Activated CD8-positive, alpha-beta memory T cell treated with anti-CD3 and anti-CD28 coated beads for 4 hours (primary cell): ENCODE measurements around the gene FOLR3.
"Not testable (repeated sequence)": the region's sequence is repeated elsewhere in the genome, so short reads cannot be mapped to it uniquely, and the experiment has no call there.

Experiments used
- DNase-seq, 2 donors: peaks; one replicate each; pipeline ENCODE4 v3.0.0-alpha.2; 2020; ENCODE audit warnings: low read depth in 2 of 2

Gene FOLR3

GRCh38 chr11:72123117-72123653 is 12.3 kb upstream of the FOLR3 start:
- DNase-seq = no peak

DNA sequence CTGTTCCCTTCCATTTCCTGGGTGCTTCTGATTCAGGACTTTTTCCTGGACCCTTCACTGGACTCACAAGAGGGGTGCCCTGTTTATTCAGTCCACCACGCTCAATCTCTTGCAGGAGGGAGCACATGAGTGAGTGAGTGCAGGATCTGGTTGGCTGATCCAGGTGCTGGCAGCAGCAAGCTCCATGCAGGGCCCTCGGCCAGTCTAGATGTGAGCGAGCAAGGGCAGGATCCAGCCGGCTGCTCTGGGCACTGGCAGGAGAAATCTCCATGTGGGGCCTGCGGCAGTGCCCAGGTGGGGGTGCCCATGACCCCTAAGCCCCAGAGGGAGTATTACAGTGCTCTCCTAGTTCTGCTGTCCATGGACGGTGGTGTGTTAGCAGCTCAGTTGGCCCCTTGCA is 11.5 kb upstream of the FOLR3 start:
- DNase-seq = no peak

DNA sequence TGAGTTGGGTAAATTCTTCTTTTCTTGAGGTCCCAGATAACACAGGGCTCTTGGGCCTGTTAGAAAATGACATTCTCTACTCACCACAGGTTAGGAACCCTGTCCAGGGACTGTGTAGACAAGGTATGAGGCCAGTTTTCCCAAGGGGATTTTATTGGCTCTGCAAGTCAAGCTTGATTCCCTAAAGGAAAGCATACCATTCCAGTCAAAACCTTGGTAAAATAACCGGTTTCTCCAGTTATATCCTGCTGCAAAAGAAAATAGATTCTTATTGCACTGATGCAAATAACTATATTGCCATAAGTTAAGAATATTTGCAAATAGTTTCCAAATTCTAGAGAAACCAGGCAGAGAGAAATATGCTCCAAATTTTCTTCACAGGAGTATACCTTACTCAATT is 9.6 kb upstream of the FOLR3 start:
- DNase-seq = no peak

DNA sequence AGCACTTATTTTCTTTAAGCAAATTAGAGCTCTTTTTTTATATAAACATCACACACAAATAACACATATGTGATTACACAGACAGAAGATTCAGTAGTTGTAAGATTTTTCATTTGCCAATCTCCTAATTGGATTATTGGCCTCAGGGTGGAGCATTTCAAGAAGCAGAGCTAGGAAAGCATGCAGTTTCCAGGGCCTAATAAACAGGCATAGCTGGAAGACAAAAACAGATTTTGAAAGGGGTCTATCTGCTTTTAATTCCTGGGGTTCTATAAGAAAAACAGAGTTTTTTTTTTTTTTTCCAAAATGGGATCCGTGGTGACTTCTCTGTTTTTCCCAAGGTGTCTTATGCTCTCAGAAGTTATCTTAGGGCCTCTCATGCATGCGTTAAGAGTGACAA is 7.6 kb upstream of the FOLR3 start:
- DNase-seq = no peak

- DNase-seq = no peak
These were observed 6.1 kb upstream of the FOLR3 start for GRCh38 chr11:72129381-72129780.

DNA sequence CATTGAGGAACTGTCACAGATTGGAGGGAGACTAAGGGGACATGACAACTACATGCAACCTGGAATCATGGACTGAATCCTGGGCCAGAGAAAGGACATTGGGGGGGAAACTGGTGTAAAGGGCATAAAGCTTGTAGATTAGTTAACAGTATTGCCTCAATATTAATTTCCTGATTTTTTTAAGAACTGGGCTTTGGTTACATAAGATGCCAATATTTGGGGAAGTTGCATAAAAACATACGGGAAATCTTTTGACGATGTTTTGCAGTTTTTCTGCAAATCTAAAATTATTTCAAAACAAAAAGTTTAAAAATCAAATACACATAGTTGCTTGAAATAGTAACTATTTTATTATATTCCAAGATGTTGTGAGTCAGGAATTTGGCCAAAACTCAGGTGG is 2.9 kb upstream of the FOLR3 start:
- DNase-seq = no peak

DNA sequence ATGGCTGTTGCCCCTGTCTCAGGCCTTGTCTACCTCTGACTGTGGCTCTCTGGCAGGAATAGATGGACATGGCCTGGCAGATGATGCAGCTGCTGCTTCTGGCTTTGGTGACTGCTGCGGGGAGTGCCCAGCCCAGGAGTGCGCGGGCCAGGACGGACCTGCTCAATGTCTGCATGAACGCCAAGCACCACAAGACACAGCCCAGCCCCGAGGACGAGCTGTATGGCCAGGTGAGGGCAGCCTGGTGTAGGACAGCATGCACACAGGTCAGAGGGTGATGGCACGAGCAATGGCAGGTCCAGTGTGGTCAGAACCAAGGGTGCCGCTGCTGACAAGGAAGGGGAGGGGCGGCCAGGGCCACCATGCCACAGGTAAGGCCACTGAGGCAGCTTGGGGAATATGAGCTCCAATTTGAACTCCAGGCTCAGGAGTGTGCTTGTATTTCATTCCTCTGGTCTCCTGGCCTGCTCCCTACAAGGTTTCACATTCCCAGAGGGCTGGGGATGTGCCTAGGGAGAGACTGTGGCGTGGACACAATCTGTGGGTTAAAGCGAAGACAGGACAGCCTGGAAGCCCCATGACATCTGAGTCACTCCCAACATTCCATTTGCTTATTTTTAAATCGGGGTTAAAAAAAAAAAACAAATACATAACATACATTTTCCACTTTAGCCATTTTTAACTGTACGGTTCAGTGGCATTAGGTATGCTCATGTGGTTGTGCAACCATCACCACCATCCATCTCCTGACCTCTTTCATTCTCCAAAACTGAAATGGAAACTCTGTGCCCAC is 562 bp downstream of the FOLR3 start:
- DNase-seq = no peak

DNA sequence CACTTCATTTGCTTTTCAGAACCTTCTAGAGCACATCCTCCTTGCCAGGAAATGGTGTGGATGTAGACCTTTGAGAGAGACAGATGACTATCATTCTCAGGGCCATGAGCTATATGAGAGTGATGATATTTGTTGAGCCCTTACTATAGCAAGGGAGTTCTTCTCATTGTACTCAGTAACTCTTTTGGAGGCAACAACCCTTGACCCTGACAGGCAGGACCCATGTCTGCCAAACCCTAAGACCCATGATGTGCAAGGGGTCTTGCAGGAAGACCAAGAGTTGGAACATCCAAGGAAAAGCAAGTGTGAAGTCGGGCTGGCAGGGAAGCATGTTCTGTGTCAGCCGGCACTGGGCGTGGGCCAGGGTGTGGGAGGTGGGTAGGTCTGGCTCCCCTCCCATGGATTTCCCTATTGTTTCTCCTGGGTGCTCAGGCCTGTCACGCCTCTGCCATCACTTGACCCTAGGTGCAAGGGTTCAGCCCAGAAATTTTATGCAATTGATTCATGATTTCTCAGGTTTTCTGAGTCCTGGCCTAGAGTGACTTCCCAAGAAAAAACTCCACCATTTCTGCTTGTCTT is 1.2 kb downstream of the FOLR3 start:
- DNase-seq = no peak

- no peak for DNase-seq
These were observed 3.4 kb downstream of the FOLR3 start for GRCh38 chr11:72138821-72139390.

DNA sequence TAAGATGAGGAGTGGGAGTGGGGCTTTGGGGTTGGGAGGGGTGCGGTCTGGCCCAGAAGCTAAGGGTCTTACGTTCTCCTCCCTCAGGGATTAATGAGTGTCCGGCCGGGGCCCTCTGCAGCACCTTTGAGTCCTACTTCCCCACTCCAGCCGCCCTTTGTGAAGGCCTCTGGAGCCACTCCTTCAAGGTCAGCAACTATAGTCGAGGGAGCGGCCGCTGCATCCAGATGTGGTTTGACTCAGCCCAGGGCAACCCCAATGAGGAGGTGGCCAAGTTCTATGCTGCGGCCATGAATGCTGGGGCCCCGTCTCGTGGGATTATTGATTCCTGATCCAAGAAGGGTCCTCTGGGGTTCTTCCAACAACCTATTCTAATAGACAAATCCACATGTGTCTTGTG is 4.0 kb downstream of the FOLR3 start:
- DNase-seq = no peak

DNA sequence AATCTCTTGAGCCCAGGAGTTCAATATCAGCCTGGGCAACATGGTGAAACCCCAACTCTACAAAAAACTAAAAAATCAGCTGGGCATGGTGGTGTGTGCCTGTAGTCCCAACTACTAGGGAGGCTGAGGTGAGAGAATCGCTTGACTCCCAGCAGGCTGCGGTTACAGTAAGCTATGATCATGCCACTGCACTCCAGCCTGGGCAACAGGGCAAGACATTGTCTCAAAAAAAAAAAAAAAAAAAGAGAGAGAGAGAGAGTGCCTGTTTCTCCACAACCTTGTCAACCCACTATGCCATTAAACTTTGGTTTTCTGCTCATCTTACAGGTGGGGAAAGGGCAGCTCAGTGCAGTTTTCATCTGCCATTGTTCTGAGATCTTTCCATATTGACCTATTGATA is 5.1 kb downstream of the FOLR3 start:
- DNase-seq = no peak

- DNase-seq = no peak
These were observed 5.5 kb downstream of the FOLR3 start for GRCh38 chr11:72141066-72141465.

GRCh38 chr11:72142086-72142485 is 6.6 kb downstream of the FOLR3 start:
- not testable (repeated sequence) for DNase-seq

- not testable (repeated sequence) for DNase-seq
These were observed 7.0 kb downstream of the FOLR3 start for GRCh38 chr11:72142543-72142942.

DNA sequence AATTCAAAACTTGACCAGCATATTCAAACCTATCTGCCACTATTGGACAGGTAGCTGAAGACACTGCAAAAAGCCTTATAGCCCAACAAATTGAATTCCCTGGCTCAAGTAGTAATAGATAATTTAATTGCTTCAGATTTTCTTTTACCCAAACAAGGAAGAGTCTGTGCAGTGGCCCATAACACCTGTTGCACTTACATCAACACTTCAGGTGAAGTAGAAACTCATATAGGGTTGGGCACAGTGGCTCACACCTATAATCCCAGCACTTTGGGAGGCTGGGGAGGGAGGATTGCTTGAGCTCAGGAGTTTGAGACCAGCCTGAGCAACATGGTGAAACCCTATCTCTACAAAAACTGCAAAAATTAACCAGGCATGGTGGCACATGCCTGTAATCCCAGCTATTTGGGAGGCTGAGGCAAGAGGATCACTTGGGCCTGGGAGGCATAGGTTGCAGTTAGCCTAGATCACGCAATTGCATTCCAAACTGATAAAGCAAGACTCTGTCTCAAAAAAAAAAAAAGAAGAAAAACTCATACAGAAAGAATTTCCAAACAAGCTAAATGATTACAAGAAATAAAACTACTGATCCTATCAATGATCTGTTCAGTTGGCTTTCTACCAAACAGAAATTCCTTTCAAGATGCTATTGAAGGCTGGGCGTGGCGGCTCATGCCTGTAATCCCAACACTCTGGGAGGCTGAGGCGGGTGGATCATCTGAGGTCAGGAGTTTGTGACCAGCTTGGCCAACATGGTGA is 9.5 kb downstream of the FOLR3 start:
- no peak for DNase-seq

DNA sequence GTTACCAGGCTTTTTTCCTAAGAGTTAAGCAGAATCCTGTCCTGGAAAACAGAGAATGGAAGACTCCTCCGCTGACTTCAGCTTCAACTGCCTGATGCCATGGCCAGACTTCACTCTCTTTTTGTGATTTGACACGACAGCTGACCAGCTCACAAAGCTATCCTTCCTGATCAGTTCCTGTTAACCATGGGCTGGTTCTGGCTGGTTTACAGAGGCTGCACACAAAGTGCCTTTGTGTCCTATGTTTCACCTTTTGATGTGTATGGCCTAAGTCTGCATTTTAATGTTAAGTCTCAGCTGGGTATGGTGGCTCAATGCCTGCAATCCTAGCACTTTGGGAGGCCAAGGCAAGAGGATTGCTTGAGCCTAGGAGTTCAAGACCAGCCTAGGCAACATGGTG is 11.1 kb downstream of the FOLR3 start:
- DNase-seq = no peak

GRCh38 chr11:72150882-72151281 is 15.4 kb downstream of the FOLR3 start:
- no peak for DNase-seq

DNA sequence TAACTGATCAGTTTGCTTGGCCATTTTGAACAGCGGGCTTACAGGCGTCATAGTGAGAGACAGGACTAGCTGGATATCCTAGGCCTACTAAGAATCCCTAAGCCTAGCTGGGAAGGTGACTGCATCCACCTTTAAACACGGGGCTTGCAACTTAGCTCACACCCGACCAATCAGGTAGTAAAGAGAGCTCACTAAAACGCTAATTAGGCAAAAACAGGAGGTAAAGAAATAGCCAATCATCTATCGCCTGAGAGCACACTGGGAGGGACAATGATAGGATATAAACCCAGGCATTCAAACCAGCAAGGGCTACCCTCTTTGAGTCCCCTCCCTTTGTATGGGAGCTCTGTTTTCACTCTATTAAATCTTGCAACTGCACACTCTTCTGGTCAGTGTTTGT is 18.3 kb downstream of the FOLR3 start:
- not testable (repeated sequence) for DNase-seq

GRCh38 chr11:72154816-72155215 is 19.3 kb downstream of the FOLR3 start:
- no peak for DNase-seq

DNA sequence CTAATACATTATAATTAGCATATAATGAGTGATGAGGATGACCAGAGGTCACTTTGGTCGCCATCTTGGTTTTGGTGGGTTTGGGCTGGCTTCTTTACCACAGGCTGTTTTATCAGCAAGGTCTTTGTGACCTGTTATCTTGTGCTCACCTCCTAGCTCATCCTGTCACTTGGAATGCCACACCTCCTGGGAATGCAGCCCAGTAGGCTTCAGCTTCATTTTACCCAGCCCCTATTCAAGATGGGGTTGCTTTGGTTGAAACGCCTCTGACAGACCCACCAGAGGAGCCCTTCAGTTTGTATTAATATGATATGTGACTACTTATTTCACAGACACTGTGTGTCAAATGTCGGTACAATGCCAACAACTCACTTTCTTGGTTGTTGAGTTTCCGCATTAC is 20.2 kb downstream of the FOLR3 start:
- DNase-seq = no peak

DNA sequence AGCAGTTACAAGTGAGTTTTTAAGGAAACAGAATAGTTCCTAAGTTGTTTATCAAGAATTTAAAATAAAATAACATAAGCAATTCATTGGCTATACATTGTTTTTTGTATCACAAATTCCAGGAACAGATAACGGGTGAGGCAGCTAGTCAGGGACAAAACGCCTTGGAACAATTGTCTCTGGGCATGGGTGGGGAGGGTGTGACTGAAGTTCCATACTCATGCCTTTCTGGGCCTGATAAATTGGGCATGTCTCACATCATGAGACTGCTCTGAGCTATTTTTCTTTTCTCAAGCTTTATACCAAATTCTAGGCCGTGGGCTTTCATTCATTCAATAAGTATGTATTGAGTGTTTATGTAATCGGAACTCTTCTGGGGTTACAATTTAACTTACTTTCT is 21.6 kb downstream of the FOLR3 start:
- no peak for DNase-seq

- no peak for DNase-seq
These were observed 24.8 kb downstream of the FOLR3 start for GRCh38 chr11:72160319-72160718.
